HG03439 (cell line): Measurements from ENCODE around the gene LRRFIP1.
"Not testable (repeated sequence)": the region's sequence is repeated elsewhere in the genome, so short reads cannot be mapped to it uniquely, and the experiment has no call there.

Source experiments
- ATAC-seq: cut with Tn5 transposase; IDR thresholded peaks from one replicate; pipeline ENCODE4 v1.9.1; 2021; ENCODE audit warnings: mild to moderate bottlenecking, moderate library complexity; ENCODE audit not compliant: unreplicated experiment

LRRFIP1 gene

GRCh38 chr2:237627441-237628246 lies at the start of gene LRRFIP1:
Gene LRRFIP1 (plus strand): TSS chr2:237627587. CDS start chr2:237627645, 58 bp downstream.
- no peak for ATAC-seq

DNA sequence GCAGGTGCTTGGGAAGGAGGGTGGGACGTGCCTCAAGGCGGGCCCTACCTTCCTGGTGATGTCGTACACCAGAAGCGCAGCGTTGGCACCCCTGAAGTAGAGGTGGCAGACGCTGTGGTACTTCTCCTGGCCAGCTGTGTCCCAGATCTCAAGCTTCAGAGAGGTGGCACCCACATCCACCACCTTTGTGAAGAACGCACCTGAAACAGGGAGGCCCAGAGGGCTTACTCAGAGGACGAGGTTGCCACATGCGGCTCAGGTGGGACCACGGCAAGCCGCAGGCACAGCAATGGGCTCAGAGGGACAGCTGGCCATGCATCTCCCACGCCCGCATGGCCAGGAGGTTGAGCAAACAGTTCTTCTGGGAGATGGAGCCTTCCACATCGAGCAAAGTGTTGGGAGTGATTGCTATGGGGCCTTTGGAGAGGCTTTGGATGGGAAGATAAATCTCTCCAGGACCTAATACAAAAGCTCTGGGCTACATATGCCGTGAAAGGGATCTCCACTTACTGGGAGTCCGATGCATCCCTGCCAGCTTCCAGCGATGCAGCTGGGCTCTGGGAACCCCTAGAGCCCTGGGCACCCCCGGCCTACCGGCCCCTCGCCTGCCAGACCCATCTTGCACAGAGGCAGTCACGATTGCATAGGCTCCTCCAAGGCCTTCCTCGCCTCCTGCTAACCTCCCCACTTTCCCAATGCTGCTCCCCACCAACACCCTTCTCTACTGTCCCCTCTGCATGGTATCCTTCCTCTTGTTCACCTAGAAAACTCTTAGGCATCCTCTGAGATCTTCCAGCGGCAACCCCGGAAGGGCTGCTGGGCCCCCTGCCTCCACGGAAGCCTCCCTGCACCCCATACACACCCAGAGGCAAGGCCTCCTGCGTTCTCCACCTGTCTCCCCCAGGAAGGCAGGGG lies 49.2 kb upstream of the LRRFIP1 start:
- no peak for ATAC-seq

GRCh38 chr2:237581326-237581725 lies 46.1 kb upstream of the LRRFIP1 start:
- ATAC-seq: no peak

DNA sequence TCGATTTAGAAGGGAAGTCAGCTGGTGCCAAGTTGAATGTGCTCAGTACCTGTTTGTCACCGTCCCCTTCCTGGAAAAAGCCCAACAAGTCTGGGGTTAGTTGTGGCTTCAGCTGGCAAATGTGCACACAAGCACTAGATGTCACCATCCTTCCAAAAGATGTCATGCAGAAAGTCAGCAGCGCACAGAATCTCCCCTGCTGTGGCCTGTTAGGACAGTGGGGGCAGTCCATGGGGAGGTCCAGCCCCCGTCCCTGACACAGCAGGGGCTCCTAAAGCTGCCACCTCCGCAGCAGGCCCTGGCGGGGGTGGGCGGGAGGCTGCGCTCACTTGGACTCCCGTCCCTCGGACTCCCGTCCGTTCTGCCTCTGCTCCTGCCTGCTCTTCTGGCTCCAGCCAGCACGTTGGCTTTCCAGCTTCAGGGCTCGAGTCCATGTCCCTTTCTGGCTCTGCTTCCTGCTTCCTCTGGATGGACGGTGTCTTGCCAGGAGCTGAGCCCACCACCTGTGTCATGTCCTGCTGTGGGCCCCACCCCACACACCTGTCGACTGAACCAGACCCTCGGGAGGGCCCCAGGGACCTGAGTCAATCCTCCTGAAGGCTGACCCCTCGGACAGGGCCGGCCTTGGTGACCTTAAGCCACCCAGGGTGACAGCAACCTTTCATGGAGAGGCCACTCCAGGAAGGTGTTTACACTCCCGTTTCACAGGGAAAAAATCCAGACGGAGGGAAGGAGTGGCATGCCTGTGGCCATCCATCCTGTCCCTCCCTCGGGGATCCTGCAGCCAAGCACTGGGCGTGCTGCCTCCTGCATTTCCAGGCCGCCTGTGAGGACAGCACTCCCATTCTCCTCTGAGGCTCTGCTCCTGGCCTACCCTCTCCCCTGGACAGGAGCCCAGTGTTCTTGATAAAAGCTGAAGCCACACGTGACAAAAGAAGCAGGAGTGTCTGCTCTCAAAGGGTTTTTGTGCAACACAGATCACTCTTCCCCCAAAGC lies 45.3 kb upstream of the LRRFIP1 start:
- ATAC-seq: no peak

DNA sequence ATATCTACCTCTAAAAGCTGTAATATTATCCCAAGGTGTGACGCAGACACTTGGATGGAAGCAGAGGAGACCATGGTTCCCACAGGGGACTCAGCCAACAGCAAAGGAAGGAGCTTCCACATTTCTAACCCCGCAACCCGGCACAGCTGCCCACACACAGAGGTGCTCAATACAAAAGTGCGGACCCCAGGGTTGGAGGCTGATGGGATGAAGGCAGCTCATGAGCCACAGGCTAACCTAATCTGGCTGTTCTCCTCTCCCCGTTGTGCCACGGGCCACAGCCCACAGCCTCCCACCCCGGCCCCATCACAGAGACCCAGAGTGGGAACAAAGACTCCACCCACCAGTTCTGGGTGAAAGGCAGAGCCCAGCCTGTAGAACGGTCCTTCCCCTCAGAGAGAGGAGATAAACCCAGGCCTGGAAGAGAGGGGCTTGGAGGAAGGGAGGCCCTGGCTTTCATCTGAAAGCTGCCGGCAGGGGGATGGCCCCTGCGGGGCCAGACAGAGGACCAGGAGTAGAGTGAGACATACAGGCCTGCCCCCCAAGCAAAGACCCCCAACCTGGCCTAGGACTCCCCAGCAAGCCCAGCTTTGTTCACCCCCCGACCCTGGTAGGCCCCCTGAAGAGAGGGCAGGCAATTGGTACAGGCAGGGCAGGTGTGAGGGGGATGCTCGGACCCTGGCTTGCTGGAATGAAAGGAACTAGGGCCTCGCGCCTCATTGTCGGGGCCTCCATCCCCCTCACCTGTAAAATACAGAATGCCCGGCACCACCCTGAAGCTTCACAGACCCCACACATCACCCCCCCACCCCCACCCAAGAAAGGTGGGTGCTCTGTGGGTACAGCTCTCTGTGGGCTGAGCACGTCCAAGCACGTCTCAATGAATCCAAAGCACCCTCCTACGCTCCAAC lies 43.7 kb upstream of the LRRFIP1 start:
- ATAC-seq: no peak

- no peak for ATAC-seq
Observed at GRCh38 chr2:237585590-237586221, 41.7 kb upstream of the LRRFIP1 start.

DNA sequence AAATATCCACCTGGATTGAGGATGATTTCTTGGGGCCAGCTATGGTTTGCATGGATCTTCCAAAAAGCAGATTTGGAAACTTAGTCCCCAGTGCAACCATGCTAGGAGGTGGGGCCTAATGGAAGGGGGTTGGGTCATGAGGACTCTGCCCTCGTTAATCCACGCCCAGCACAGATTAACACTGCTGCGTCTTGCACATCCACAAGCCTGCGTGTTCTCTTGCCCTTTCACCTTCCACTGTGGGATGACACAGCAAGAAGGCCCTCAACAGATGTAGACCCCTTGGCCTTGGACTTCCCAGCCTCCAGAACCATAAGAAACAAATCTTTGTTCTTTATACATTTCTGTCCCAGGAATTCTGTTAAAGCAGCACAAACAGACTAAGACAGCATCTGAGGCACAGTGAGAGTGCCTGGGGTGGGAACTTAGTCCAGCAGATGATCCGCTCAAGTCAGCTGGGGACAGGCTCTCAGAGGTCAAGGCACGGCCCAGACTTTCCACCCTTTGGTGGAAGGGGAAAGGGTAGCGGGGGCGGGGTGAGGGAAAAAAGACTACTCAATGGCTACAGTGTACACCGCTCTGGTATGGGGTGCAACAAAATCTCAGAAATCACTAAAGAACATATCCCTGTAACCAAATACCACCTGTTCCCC lies 39.2 kb upstream of the LRRFIP1 start:
- ATAC-seq: no peak

DNA sequence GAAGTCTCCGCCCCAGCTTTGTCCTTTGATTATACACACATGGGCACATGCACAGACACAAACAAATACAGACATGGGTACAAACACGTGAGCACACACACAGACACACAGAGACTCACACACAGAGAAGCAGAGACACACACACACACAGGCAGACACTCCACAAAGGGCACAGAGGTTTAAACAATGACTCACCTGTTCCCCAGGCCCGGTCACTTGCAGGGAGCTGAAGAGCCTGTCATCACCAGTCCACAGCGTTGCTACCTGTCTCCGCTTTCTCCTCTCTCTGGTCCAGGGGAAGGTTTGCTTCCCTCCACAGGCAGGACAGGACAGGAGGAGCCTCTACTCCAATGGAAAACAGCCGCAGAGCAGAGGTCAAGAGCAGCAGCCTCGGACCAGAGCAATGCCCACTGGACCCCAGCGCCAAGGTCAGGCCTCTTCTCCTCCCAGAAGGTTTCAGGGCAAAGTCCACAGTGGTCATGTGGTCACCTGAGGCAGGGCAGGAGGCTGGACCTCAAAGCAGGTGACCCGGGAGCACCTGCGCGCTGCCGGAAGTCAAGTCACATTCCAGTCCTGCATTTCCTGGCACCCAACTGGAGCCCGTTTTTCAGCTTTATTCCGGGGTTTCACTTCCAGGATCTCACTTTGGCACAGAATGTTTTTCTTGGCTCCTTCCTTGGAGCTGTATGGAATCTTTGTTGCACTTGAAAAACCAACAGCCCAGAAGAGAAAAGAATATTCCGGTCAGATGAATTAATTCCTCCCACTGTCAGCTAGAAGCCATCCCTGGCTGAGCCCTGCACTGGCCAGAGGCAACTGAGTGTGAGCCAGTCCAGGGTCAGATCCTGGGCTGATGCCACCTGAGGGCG lies 36.9 kb upstream of the LRRFIP1 start, which contains the start of gene RAB17:
Gene RAB17 (minus strand): TSS at position 463 of the 869 bp plus-strand sequence. CDS start 4,580 bp downstream, outside the sequence.
- no peak for ATAC-seq

- no peak for ATAC-seq
Observed at GRCh38 chr2:237591141-237591881, 36.1 kb upstream of the LRRFIP1 start.

DNA sequence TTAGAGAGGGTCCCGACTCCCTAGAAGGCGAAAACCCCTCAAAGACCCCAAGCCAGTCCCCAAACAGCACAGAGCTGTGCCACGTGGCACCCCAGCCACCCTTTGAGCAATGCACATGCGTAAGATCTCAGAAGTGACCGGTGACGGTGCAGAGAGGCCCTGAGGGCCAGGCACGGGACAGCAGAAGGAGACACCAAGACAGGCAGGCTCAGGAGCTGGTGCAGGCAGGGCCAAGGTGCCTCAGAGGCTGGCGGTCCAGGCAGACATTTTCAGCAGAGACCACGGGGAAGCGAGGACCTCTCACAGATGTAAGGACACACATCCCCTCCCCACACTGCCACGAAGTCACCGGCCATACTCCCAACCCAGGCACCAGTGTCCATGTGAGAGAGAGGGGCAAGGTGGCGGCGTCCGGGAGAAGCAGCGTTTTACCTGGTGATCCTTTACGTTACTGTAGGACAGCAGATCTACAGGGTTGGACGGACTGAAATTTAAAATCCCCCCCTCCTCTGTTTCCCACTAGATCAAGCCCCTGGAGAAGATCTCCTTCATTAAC lies 34.9 kb upstream of the LRRFIP1 start:
- no peak for ATAC-seq

DNA sequence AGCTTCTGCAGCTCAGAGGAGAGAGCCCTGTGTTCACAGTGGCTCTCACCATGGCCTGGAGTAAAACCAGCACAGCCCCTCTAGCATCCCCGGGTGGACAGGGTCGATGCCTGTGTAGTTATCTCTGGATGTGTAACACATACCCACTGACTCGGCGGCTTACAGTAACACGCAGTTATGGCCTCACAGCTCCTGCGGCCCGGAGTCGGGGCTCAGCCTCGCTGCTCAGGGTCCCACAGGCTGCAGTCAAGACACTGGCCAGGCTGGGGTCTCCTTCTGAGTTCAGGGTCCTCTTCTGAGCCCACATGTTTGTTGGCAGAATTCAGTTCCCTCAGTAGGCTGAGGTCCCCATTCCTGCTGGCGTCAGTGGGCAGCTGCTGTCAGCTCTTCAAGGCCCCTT lies 34.4 kb upstream of the LRRFIP1 start:
- ATAC-seq: no peak

DNA sequence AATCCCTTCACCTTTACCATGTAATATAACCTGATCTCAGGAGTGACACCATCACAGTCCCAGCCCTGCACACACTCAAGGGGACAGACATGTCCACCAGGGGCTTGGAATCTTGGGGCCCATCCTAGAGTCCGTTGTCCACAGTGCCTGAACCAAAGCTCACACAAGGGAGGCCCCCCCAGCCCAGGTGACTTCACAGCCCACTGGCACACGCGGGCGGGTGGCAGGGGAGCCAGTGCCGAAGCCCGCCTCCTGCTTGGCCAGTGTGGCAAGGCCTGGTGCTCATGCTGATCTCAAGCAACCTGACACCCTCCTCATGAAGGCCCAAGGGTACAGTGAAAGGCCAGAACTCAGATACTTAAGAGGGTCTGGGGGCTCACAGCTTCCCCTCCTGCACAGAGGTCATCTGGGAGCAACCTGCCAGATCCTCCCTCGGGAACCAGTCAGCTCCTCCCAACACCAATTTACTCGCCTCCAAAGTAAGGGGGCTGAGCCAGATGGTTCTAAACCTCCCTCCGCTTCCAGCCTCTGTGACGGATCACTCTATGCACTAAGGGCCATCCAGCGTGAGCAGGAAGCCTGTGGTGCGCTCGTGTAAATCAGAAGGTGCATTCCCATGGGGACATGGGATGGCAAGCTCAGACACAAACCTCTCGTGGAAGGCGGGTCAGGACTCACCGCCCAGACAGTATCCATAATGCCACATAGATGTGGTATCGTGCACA lies 33.6 kb upstream of the LRRFIP1 start:
- no peak for ATAC-seq

DNA sequence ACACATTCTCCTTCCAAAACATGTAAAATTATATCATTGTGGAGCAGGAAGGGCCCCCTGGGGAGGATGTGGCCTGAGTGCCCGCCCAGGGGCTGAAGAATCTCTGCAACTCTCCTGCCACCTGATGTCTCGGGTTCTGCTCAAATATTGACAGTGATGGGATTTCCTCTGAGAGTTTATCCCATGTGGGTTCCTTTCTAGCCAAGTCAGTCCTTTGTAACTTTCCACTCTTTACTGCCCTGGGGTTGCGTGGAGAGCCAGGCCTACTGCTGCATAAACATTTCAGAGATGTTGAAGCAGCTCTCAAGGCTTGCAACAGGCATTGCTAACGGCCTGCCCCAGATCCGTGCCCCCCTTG lies 32.9 kb upstream of the LRRFIP1 start:
- ATAC-seq: no peak

- not testable (repeated sequence) for ATAC-seq
Observed at GRCh38 chr2:237595829-237596519, 31.4 kb upstream of the LRRFIP1 start.

- no peak for ATAC-seq
Observed at GRCh38 chr2:237596520-237597195, 30.7 kb upstream of the LRRFIP1 start.
